ENCODE data around the gene XAF1. TPM values are rescaled to one million over a fixed set of nuclear protein-coding genes. Genes with fewer than 3 reads are reported as not detected.

Gene XAF1
- total RNA-seq, 1 donor from 2014 or later: 2.5 TPM

DNA sequence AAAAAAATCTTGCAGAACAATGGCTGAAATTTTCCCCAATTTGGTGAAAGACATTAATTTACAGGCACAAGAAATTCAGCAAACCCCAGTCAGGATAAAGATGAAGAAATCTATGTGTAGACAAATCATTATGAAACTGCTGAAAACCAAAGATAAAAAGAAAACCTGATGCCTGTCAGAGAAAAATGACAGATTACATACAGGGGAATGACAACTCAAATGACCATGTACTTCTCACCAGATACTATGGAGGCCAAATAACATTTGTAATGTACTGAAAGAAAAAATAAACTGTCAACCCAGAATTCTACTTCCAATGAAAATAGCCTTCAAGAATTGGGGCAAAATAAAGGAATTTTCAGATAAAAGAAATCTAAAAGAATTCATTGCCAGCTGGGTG lies 7.2 kb upstream of the XAF1 start:
- Histone ChIP-seq H3K4me3 (ENCODE audit: low read depth, low read length) (no peak overlapping the region), H3K36me3 (ENCODE audit: control insufficient read depth, insufficient read depth, low read length) (no peaks in the 10 kb centered on the region), H3K27me3 (ENCODE audit: control insufficient read depth, insufficient read depth, low read length) (no peaks in the 10 kb centered on the region)
- TF ChIP-seq, protein P1, sequence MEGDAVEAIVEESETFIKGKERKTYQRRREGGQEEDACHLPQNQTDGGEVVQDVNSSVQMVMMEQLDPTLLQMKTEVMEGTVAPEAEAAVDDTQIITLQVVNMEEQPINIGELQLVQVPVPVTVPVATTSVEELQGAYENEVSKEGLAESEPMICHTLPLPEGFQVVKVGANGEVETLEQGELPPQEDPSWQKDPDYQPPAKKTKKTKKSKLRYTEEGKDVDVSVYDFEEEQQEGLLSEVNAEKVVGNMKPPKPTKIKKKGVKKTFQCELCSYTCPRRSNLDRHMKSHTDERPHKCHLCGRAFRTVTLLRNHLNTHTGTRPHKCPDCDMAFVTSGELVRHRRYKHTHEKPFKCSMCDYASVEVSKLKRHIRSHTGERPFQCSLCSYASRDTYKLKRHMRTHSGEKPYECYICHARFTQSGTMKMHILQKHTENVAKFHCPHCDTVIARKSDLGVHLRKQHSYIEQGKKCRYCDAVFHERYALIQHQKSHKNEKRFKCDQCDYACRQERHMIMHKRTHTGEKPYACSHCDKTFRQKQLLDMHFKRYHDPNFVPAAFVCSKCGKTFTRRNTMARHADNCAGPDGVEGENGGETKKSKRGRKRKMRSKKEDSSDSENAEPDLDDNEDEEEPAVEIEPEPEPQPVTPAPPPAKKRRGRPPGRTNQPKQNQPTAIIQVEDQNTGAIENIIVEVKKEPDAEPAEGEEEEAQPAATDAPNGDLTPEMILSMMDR (IDR thresholded peaks at IDR 0.05; ENCODE audit: insufficient read depth, low read length, poor library complexity, severe bottlenecking): no peak
- DNase-seq (ENCODE audit: low read depth): no peak

DNA sequence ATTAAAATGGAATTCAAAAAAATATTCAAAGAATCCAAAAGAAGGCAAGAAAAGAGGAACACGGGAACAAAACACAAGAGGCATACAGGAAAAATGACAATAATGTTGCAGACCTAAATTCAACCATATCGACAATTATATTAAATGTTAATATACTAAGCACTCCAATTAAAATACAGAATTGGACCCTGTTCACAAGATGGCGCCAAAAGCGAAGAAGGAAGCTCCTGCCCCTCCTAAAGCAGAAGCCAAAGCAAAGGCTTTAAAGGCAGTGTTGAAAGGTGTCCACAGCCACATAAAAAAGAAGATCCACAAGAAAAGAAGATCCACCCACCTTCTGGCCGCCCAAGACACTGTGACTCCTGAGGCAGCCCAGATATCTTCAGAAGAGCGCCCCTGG lies 6.3 kb upstream of the XAF1 start:
- DNase-seq (ENCODE audit: low read depth): no peak
- Histone ChIP-seq H3K4me3 (ENCODE audit: low read depth, low read length) (no peak overlapping the region), H3K36me3 (ENCODE audit: control insufficient read depth, insufficient read depth, low read length) (no peaks in the 10 kb centered on the region), H3K27me3 (ENCODE audit: control insufficient read depth, insufficient read depth, low read length) (no peaks in the 10 kb centered on the region)
- TF ChIP-seq, protein P1 (IDR thresholded peaks at IDR 0.05; ENCODE audit: insufficient read depth, low read length, poor library complexity, severe bottlenecking): no peak

DNA sequence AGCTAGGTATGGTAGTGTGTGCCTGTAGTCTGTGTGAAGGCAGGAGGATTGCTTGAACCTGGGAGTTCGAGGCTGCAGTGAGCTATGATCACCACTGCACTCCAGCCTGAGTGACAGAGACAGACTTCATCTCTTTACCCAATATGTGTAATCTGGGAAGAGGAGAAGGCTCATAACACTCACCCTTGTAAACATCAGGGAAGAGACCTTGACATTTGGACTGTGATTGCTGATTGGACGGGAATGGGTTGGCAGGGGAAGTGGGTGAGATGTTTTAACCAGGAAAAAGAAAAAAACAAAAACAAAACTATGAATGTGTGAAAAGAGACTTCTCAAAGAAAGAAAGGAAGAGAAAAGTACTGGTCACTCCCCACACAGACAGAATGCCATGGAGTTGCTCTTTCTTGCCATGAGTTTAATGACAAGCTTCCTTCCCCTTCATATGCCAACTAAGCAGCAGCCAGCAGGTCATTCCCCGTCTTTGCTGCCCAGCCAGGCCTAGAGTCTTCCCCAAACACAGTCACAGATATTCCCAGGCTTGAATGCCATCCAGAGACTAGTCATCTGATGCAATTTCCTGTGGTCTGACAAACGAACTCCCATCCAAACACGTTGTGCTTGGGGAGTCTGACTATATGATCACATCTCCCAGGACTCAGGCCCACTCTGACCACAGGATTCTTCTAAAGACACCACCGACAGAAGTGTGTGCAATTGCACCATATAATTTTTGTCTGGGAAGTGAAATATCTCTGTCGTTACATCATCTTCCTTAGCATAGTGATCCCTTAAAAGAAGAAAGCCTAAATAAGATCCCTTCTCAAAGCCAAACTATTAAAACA lies 3.6 kb upstream of the XAF1 start:
- H3K4me3 ChIP-seq (ENCODE audit: low read depth, low read length): no peak overlapping the region
- DNase-seq (ENCODE audit: low read depth): peak; percentile 91
- TF ChIP-seq, protein P1 (IDR thresholded peaks at IDR 0.05; ENCODE audit: insufficient read depth, low read length, poor library complexity, severe bottlenecking): no peak
- H3K27me3 ChIP-seq (ENCODE audit: control insufficient read depth, insufficient read depth, low read length): no peaks in the 10 kb centered on the region
- H3K36me3 ChIP-seq (ENCODE audit: control insufficient read depth, insufficient read depth, low read length): no peaks in the 10 kb centered on the region

DNA sequence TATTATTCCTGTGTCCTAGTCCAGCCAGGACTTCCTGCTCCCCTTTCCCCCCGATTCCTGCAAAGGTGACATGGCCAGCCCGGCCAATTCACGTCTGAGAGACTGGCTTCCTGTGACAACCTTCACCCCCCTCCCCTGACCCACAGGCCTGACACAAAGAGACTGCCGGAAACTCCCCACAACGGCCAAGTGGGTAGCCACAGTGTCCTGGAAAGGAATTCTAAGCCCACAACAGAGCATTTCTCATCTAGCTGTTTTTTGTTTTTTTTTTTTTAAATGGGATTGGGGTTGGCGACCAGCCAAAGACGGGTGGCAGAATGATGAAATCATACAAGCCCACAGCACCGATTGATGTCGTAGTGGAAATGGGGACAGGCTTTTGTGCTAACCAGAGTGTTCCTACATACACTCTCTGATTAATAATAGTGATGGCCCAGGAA lies 2.8 kb upstream of the XAF1 start:
- TF ChIP-seq, protein P1 (IDR thresholded peaks at IDR 0.05; ENCODE audit: insufficient read depth, low read length, poor library complexity, severe bottlenecking): no peak
- H3K4me3 ChIP-seq (ENCODE audit: low read depth, low read length): no peak overlapping the region
- no peaks in the 10 kb centered on the region for H3K27me3 ChIP-seq (ENCODE audit: control insufficient read depth, insufficient read depth, low read length)
- no peaks in the 10 kb centered on the region for H3K36me3 ChIP-seq (ENCODE audit: control insufficient read depth, insufficient read depth, low read length)
- DNase-seq (ENCODE audit: low read depth): peak; percentile 53

DNA sequence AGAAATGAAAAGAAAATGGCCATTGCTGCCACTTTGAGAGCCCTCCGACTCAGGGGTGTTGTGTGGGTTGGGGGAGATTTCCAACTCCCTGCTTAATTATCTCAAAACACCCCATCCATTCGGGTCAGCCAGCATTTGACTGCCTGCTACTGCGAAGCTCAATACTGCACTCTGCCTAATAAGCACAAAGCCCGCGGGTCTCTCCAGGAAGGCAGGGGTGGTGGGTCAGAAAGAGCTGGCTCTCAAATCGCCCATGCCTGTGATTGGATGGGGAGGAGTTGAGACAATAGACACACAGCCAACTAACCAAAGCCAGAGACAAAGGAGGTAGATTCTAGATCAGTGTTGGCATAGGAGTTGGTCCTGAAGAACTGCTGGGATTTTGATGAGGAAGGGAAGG lies 2.3 kb upstream of the XAF1 start:
- TF ChIP-seq, protein P1 (IDR thresholded peaks at IDR 0.05; ENCODE audit: insufficient read depth, low read length, poor library complexity, severe bottlenecking): no peak
- H3K4me3 ChIP-seq (ENCODE audit: low read depth, low read length): no peak overlapping the region
- DNase-seq (ENCODE audit: low read depth): no peak
- H3K36me3 ChIP-seq (ENCODE audit: control insufficient read depth, insufficient read depth, low read length): no peaks in the 10 kb centered on the region
- no peaks in the 10 kb centered on the region for H3K27me3 ChIP-seq (ENCODE audit: control insufficient read depth, insufficient read depth, low read length)

DNA sequence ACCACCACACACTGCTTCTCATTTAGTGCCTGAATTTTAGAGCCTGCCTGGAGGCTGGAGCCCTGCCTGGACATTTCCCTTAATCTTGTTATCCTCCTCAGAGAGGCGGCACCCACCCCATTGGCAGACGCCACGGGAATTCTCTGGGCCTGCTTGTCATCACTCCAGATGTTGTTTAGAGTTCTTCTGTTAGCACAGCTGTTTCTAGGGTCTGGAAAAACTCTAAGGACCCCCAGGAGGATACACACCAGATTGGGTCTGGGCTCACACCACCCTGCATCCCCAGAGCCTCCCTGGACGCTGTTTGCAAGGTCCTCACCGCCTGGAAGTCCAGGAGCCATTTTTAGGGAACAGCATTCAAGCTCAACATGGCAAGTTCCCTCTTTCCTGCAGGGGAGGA lies 565 bp upstream of the XAF1 start:
- Histone ChIP-seq H3K27me3 (ENCODE audit: control insufficient read depth, insufficient read depth, low read length) (no peaks in the 10 kb centered on the region), H3K4me3 (ENCODE audit: low read depth, low read length) (no peak overlapping the region), H3K36me3 (ENCODE audit: control insufficient read depth, insufficient read depth, low read length) (no peaks in the 10 kb centered on the region)
- TF ChIP-seq, protein P1 (IDR thresholded peaks at IDR 0.05; ENCODE audit: insufficient read depth, low read length, poor library complexity, severe bottlenecking): no peak
- DNase-seq (ENCODE audit: low read depth): no peak

All from kidney epithelial cell (primary cell).